Thyroid gland (tissue), 4 donors: ENCODE measurements around the gene HIPK2.

Source experiments
- POLR2A ChIP-seq, 2 donors: fragments of 450-650 bp; IDR thresholded peaks; one replicate each; pipeline ENCODE4 v1.6.1; 2017; ENCODE audit warnings: antibody characterized with exemption in 2 of 2, mild to moderate bottlenecking in 2 of 2, moderate library complexity in 1 of 2
- TF ChIP-seq, protein P1 (sequence below), 6 experiments: fragments of 200-600 bp in 3 of 6; fragments of 450-650 bp in 3 of 6; sonication (generic) in 3 of 6; IDR thresholded peaks; one replicate each; pipeline ENCODE4 v1.5.1; 2016 to 2019; ENCODE audit warnings: antibody characterized with exemption in 6 of 6, mild to moderate bottlenecking in 2 of 6, inconsistent platforms in 1 of 6, moderate library complexity in 1 of 6

- TF ChIP-seq, protein P1, sequence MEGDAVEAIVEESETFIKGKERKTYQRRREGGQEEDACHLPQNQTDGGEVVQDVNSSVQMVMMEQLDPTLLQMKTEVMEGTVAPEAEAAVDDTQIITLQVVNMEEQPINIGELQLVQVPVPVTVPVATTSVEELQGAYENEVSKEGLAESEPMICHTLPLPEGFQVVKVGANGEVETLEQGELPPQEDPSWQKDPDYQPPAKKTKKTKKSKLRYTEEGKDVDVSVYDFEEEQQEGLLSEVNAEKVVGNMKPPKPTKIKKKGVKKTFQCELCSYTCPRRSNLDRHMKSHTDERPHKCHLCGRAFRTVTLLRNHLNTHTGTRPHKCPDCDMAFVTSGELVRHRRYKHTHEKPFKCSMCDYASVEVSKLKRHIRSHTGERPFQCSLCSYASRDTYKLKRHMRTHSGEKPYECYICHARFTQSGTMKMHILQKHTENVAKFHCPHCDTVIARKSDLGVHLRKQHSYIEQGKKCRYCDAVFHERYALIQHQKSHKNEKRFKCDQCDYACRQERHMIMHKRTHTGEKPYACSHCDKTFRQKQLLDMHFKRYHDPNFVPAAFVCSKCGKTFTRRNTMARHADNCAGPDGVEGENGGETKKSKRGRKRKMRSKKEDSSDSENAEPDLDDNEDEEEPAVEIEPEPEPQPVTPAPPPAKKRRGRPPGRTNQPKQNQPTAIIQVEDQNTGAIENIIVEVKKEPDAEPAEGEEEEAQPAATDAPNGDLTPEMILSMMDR (IDR thresholded peaks at IDR 0.05) = no peak
- TF ChIP-seq POLR2A (IDR thresholded peaks at IDR 0.05) = no peak
Measured at GRCh38 chr7:139560678-139561077, 217.1 kb downstream of the HIPK2 start.
